ENCODE measurements around the gene MOGAT2.

The MOGAT2 gene

DNA sequence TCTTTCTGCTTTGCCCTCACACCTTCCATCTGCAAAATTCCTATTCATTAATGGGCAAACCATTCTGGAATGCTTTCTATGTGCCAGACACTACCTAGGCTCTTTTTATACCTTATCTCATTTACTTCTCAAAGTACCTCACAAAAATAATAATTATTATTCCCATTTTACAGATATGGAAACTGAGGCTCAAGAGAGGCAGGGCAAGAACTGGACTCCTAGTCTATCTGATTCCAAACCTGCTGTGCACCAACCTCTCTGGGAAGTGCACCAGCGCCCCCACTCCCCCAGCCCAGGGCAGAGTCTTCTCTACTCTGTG, 50.1 kb downstream of the MOGAT2 start (continued):
- TF ChIP-seq, protein P1, sequence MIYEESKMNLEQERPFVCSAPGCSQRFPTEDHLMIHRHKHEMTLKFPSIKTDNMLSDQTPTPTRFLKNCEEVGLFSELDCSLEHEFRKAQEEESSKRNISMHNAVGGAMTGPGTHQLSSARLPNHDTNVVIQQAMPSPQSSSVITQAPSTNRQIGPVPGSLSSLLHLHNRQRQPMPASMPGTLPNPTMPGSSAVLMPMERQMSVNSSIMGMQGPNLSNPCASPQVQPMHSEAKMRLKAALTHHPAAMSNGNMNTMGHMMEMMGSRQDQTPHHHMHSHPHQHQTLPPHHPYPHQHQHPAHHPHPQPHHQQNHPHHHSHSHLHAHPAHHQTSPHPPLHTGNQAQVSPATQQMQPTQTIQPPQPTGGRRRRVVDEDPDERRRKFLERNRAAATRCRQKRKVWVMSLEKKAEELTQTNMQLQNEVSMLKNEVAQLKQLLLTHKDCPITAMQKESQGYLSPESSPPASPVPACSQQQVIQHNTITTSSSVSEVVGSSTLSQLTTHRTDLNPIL (CRISPR knock-in tag; IDR thresholded peaks at IDR 0.05; ENCODE audit: low read depth), result no peak
- TF ChIP-seq ZNF70 (CRISPR knock-in tag; IDR thresholded peaks at IDR 0.05), result no peak

DNA sequence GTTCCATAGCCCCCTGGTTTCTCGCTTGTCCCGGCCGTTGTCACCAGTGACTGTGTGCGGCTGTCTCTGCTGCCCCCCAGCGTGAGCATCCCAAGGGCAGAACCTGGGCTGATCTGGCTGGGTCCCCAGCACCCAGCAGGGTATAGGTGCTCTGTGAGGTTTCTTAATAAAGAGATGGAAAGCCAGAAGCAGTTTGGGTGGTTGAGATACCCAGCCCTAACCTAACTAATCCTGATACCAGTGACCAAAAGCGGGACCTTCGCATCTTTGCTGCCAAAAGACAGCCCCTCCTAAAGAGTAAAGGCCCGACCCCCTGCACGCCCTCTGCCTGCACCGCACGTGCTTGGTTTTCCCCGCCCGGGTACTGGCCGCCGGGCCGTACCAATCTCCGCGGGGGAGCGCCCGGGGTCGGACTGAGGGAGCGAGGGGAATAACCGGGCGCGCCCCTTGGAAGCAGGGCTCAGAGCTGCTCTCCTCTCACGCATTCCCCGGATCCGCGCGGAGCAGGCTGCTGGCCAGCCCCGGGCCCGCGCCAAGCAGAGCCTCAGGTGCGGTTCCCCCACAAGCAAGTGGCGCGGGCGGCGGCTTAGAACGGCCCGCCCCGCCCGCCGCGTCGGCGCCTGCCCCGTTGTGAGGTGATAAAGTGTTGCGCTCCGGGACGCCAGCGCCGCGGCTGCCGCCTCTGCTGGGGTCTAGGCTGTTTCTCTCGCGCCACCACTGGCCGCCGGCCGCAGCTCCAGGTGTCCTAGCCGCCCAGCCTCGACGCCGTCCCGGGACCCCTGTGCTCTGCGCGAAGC, 50.7 kb downstream of the MOGAT2 start, which contains the start of gene DGAT2:
DGAT2 (plus strand) TSS at position 667 of the 797 bp plus-strand sequence. CDS start 214 bp downstream, outside the sequence.
- peak; percentile 90 for ATAC-seq
- TF ChIP-seq OSR1 (CRISPR knock-in tag; IDR thresholded peaks at IDR 0.05), result no peak
- no peak for TF ChIP-seq ZFP30 (CRISPR knock-in tag; IDR thresholded peaks at IDR 0.05)
- TF ChIP-seq, protein P2, sequence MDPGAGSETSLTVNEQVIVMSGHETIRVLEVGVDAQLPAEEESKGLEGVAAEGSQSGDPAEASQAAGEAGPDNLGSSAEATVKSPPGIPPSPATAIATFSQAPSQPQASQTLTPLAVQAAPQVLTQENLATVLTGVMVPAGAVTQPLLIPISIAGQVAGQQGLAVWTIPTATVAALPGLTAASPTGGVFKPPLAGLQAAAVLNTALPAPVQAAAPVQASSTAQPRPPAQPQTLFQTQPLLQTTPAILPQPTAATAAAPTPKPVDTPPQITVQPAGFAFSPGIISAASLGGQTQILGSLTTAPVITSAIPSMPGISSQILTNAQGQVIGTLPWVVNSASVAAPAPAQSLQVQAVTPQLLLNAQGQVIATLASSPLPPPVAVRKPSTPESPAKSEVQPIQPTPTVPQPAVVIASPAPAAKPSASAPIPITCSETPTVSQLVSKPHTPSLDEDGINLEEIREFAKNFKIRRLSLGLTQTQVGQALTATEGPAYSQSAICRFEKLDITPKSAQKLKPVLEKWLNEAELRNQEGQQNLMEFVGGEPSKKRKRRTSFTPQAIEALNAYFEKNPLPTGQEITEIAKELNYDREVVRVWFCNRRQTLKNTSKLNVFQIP (CRISPR knock-in tag; IDR thresholded peaks at IDR 0.05; ENCODE audit: borderline replicate concordance, low read depth), result no peak
- no peak for TF ChIP-seq TCF4 (CRISPR knock-in tag; IDR thresholded peaks at IDR 0.05; ENCODE audit: borderline replicate concordance)
- TF ChIP-seq, protein P3, sequence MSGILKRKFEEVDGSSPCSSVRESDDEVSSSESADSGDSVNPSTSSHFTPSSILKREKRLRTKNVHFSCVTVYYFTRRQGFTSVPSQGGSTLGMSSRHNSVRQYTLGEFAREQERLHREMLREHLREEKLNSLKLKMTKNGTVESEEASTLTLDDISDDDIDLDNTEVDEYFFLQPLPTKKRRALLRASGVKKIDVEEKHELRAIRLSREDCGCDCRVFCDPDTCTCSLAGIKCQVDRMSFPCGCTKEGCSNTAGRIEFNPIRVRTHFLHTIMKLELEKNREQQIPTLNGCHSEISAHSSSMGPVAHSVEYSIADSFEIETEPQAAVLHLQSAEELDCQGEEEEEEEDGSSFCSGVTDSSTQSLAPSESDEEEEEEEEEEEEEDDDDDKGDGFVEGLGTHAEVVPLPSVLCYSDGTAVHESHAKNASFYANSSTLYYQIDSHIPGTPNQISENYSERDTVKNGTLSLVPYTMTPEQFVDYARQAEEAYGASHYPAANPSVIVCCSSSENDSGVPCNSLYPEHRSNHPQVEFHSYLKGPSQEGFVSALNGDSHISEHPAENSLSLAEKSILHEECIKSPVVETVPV (CRISPR knock-in tag; IDR thresholded peaks at IDR 0.05), result no peak
- TF ChIP-seq GLIS3 (CRISPR knock-in tag; IDR thresholded peaks at IDR 0.05), result no peak
- TF ChIP-seq CSDC2 (CRISPR knock-in tag; IDR thresholded peaks at IDR 0.05), result no peak
- no peak for TF ChIP-seq ZNF8 (CRISPR knock-in tag; IDR thresholded peaks at IDR 0.05)
- no peak for TF ChIP-seq TOX (CRISPR knock-in tag; IDR thresholded peaks at IDR 0.05; ENCODE audit: borderline replicate concordance)
- no peak for TF ChIP-seq ARNTL (CRISPR knock-in tag; IDR thresholded peaks at IDR 0.05; ENCODE audit: borderline replicate concordance, low read depth)

DNA sequence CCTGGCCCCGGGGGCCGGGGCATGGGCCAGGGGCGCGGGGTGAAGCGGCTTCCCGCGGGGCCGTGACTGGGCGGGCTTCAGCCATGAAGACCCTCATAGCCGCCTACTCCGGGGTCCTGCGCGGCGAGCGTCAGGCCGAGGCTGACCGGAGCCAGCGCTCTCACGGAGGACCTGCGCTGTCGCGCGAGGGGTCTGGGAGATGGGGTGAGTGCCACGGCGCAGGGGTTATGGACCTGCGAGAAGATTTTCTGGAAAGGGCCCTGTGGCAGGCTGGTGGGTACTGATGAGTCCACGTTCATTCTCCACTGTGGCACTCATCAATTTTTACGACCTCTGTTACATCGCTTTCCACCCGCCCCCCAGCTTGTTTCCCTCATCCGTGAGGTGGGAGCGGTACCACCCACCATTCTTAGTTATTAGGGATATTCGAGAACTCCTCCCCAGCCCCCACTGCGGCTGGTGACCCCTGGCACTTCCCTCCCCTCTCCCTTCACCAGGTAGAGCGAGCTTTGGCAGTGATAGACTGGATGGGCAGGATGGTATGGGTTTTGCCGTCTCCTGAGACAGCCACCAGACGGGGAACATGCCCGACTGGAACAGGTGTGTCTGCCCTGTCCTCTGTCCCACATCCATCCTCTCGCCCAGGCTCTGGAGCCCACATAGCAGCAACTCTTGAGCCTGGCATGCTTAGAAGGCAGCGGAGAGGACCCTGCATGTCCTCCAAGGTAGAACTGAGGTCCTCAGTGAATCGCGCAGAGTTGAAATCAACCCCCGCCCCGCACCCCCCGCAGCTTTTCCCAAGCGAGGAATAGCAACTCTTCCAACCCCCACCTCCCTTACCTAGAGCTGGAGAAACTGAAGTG, 51.5 kb downstream of the MOGAT2 start:
- no peak for TF ChIP-seq ZFP30 (CRISPR knock-in tag; IDR thresholded peaks at IDR 0.05)
- no peak for TF ChIP-seq ZNF70 (CRISPR knock-in tag; IDR thresholded peaks at IDR 0.05)
- no peak for TF ChIP-seq RARB (CRISPR knock-in tag; IDR thresholded peaks at IDR 0.05)
- TF ChIP-seq, protein P3 (CRISPR knock-in tag; IDR thresholded peaks at IDR 0.05), result no peak
- no peak for TF ChIP-seq ZNF8 (CRISPR knock-in tag; IDR thresholded peaks at IDR 0.05)
- TF ChIP-seq ZC3H10 (CRISPR knock-in tag; IDR thresholded peaks at IDR 0.05), result no peak
- TF ChIP-seq ESRRG (CRISPR knock-in tag; IDR thresholded peaks at IDR 0.05), result no peak
- no peak for TF ChIP-seq TCF4 (CRISPR knock-in tag; IDR thresholded peaks at IDR 0.05; ENCODE audit: borderline replicate concordance)
- no peak for TF ChIP-seq GLIS3 (CRISPR knock-in tag; IDR thresholded peaks at IDR 0.05)
- no peak for TF ChIP-seq CSDC2 (CRISPR knock-in tag; IDR thresholded peaks at IDR 0.05)
- ATAC-seq, result no peak

DNA sequence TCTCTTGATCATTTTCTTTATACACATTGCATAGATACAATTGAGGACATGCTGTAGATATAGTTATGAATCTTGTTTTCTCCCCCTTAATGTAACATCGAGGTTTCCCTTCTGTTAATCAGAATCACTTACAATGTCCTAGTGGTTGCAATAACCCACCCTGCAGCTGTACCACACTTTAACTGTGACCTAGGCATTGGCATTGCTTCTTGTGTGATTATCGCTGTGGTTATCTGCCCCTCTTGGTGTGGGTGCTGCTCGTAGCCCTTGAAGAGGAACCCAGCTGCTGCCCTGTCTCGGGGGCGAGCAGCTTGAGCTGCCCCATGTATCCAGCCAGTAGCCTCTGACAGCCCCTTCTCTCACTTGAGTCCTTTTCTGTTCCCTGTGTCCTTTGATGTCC, 52.5 kb downstream of the MOGAT2 start:
- ATAC-seq, result no peak
- no peak for TF ChIP-seq ZFP30 (CRISPR knock-in tag; IDR thresholded peaks at IDR 0.05)
- TF ChIP-seq ZNF565 (CRISPR knock-in tag; conservative IDR thresholded peaks at IDR 0.05; ENCODE audit: low read depth), result no peak
- no peak for TF ChIP-seq ESRRG (CRISPR knock-in tag; IDR thresholded peaks at IDR 0.05)
- no peak for TF ChIP-seq ARNTL (CRISPR knock-in tag; IDR thresholded peaks at IDR 0.05; ENCODE audit: borderline replicate concordance, low read depth)
- TF ChIP-seq ISL1 (CRISPR knock-in tag; IDR thresholded peaks at IDR 0.05), result no peak
- no peak for TF ChIP-seq CSDC2 (CRISPR knock-in tag; IDR thresholded peaks at IDR 0.05)

Data from SK-N-SH treated with all-trans-retinoic acid at 6 μM for 48 hours (cell line).